ENCODE data around the gene CEP85L.

Gene CEP85L

DNA sequence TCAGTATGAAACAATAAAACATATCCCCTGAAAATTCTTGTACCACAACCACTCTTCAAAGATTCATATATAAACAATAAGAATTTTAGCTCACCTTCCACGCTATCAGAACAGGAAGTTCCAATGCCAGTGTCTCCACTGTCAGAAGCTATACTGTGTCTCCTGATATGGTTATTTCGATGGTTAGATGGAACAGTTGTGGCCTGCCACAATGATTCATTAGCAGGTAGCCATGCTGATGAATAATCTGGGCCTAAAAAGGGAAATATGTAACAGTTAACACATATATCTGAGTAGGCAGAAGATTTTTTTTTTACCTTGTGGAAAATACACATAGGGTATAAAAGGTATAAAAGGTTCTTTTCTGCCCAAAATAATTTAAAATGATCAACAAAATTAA lies 19.0 kb downstream of the CEP85L start (continued):
- TF ChIP-seq, protein P1, sequence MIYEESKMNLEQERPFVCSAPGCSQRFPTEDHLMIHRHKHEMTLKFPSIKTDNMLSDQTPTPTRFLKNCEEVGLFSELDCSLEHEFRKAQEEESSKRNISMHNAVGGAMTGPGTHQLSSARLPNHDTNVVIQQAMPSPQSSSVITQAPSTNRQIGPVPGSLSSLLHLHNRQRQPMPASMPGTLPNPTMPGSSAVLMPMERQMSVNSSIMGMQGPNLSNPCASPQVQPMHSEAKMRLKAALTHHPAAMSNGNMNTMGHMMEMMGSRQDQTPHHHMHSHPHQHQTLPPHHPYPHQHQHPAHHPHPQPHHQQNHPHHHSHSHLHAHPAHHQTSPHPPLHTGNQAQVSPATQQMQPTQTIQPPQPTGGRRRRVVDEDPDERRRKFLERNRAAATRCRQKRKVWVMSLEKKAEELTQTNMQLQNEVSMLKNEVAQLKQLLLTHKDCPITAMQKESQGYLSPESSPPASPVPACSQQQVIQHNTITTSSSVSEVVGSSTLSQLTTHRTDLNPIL (CRISPR knock-in tag; IDR thresholded peaks at IDR 0.05; ENCODE audit: low read depth): no peak
- TF ChIP-seq ISL1 (CRISPR knock-in tag; IDR thresholded peaks at IDR 0.05): no peak
- TF ChIP-seq ESRRG (CRISPR knock-in tag; IDR thresholded peaks at IDR 0.05): no peak
- no peak for TF ChIP-seq CSDC2 (CRISPR knock-in tag; IDR thresholded peaks at IDR 0.05)

DNA sequence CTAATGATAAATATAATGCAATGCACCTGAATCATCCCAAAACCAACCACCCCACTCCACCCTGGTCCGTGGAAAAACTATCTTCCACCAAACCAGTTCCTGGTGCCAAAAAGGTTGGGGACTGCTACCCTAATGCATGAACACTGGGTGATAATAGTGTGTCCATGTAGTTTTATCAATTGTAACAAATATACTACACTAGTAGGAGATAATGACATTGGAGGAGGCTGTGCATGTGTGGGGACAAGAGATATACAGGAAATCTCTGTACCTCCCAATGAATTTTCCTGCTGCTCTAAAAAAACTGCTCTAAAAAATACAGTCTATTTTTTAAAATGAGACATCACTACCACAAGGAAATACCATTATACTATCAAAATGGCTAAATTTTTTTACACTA lies 20.5 kb downstream of the CEP85L start:
- no peak for ATAC-seq
- TF ChIP-seq ESRRG (CRISPR knock-in tag; IDR thresholded peaks at IDR 0.05): no peak
- TF ChIP-seq ZFP3 (CRISPR knock-in tag; IDR thresholded peaks at IDR 0.05): no peak
- no peak for TF ChIP-seq SNAI2 (CRISPR knock-in tag; IDR thresholded peaks at IDR 0.05)
- no peak for TF ChIP-seq ISL1 (CRISPR knock-in tag; IDR thresholded peaks at IDR 0.05)
- no peak for TF ChIP-seq ZNF70 (CRISPR knock-in tag; IDR thresholded peaks at IDR 0.05)
- no peak for TF ChIP-seq PPARA (CRISPR knock-in tag; IDR thresholded peaks at IDR 0.05; ENCODE audit: borderline replicate concordance)
- TF ChIP-seq, protein P1 (CRISPR knock-in tag; IDR thresholded peaks at IDR 0.05; ENCODE audit: low read depth): no peak
- TF ChIP-seq ARNTL (CRISPR knock-in tag; IDR thresholded peaks at IDR 0.05; ENCODE audit: borderline replicate concordance, low read depth): no peak
- TF ChIP-seq TCF4 (CRISPR knock-in tag; IDR thresholded peaks at IDR 0.05; ENCODE audit: borderline replicate concordance): no peak
- TF ChIP-seq, protein P2, sequence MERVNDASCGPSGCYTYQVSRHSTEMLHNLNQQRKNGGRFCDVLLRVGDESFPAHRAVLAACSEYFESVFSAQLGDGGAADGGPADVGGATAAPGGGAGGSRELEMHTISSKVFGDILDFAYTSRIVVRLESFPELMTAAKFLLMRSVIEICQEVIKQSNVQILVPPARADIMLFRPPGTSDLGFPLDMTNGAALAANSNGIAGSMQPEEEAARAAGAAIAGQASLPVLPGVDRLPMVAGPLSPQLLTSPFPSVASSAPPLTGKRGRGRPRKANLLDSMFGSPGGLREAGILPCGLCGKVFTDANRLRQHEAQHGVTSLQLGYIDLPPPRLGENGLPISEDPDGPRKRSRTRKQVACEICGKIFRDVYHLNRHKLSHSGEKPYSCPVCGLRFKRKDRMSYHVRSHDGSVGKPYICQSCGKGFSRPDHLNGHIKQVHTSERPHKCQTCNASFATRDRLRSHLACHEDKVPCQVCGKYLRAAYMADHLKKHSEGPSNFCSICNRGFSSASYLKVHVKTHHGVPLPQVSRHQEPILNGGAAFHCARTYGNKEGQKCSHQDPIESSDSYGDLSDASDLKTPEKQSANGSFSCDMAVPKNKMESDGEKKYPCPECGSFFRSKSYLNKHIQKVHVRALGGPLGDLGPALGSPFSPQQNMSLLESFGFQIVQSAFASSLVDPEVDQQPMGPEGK (CRISPR knock-in tag; IDR thresholded peaks at IDR 0.05; ENCODE audit: borderline replicate concordance): no peak
- TF ChIP-seq ZC3H10 (CRISPR knock-in tag; IDR thresholded peaks at IDR 0.05): no peak
- no peak for TF ChIP-seq CSDC2 (CRISPR knock-in tag; IDR thresholded peaks at IDR 0.05)
- no peak for TF ChIP-seq TOX (CRISPR knock-in tag; IDR thresholded peaks at IDR 0.05; ENCODE audit: borderline replicate concordance)
- no peak for TF ChIP-seq ZFP30 (CRISPR knock-in tag; IDR thresholded peaks at IDR 0.05)
- TF ChIP-seq, protein P3, sequence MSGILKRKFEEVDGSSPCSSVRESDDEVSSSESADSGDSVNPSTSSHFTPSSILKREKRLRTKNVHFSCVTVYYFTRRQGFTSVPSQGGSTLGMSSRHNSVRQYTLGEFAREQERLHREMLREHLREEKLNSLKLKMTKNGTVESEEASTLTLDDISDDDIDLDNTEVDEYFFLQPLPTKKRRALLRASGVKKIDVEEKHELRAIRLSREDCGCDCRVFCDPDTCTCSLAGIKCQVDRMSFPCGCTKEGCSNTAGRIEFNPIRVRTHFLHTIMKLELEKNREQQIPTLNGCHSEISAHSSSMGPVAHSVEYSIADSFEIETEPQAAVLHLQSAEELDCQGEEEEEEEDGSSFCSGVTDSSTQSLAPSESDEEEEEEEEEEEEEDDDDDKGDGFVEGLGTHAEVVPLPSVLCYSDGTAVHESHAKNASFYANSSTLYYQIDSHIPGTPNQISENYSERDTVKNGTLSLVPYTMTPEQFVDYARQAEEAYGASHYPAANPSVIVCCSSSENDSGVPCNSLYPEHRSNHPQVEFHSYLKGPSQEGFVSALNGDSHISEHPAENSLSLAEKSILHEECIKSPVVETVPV (CRISPR knock-in tag; IDR thresholded peaks at IDR 0.05): no peak
- TF ChIP-seq GLIS3 (CRISPR knock-in tag; IDR thresholded peaks at IDR 0.05): no peak
- TF ChIP-seq ZNF8 (CRISPR knock-in tag; IDR thresholded peaks at IDR 0.05): no peak
- no peak for TF ChIP-seq RARB (CRISPR knock-in tag; IDR thresholded peaks at IDR 0.05)

DNA sequence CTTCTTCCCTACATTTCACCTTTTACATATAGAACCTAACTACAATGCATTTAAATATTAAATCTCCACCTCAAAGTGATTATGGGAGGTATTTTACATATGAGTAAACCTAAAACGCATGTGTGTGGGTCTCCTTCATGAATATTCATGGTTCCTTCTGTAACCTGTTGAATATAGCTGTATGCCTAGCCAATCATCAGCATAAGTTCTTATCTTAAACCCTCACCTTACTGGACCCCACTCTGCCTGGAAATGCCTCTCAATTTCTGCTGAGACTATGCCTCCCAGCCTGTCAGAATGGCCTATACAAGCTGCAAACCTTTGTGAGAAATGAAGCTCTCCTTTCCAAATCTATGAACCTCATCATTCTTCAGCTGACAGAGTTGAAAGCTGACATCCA lies 21.3 kb downstream of the CEP85L start:
- ATAC-seq: no peak

More for the DNA sequence above, 21.3 kb downstream of the CEP85L start:
- TF ChIP-seq BACH2 (CRISPR knock-in tag; IDR thresholded peaks at IDR 0.05; ENCODE audit: borderline replicate concordance) (no peak), GLIS3 (CRISPR knock-in tag; IDR thresholded peaks at IDR 0.05) (no peak), TOX (CRISPR knock-in tag; IDR thresholded peaks at IDR 0.05; ENCODE audit: borderline replicate concordance) (no peak), ZNF565 (CRISPR knock-in tag; conservative IDR thresholded peaks at IDR 0.05; ENCODE audit: low read depth) (no peak), OSR1 (CRISPR knock-in tag; IDR thresholded peaks at IDR 0.05) (no peak), PPARA (CRISPR knock-in tag; IDR thresholded peaks at IDR 0.05; ENCODE audit: borderline replicate concordance) (no peak), TCF4 (CRISPR knock-in tag; IDR thresholded peaks at IDR 0.05; ENCODE audit: borderline replicate concordance) (no peak), ISL1 (CRISPR knock-in tag; IDR thresholded peaks at IDR 0.05) (no peak)
- TF ChIP-seq, protein P1 (CRISPR knock-in tag; IDR thresholded peaks at IDR 0.05; ENCODE audit: low read depth): no peak
- TF ChIP-seq, protein P3 (CRISPR knock-in tag; IDR thresholded peaks at IDR 0.05): no peak
